Measurements from ENCODE around the gene DAAM1. TPM values are rescaled to one million over a fixed set of nuclear protein-coding genes. Genes with fewer than 3 reads are reported as not detected.

DAAM1 gene
- total RNA-seq, 2 donors from 2014 or later, result 94.0 to 99.4 TPM

GRCh38 chr14:59183150-59183549, 5.3 kb upstream of the DAAM1 start:
- H3K27ac ChIP-seq (ENCODE audit: low read depth, low read length), result no peak overlapping the region
- Mint-ChIP-seq H3K4me1 (peaks cover 21% of the 10 kb centered on the region), H3K36me3 (ENCODE audit: low read depth) (no peaks in the 10 kb centered on the region), H3K9me3 (no peaks in the 10 kb centered on the region), H3K27ac (no peak overlapping the region), H3K4me3 (no peak overlapping the region), H3K27me3 (ENCODE audit: insufficient read depth) (peaks cover 27% of the 10 kb centered on the region)
- H3K9me3 ChIP-seq (ENCODE audit: control insufficient read depth, low read length), result no peaks in the 10 kb centered on the region
- no peaks in the 10 kb centered on the region for H3K36me3 ChIP-seq (ENCODE audit: control insufficient read depth, insufficient read depth, low read length)
- H3K9ac ChIP-seq (ENCODE audit: extremely low read depth, low read length, poor library complexity, severe bottlenecking), result no peak overlapping the region
- no peak overlapping the region for H3K4me3 ChIP-seq (ENCODE audit: low read length)
- DNase-seq, result no peak
- TF ChIP-seq CTCF (conservative IDR thresholded peaks at IDR 0.05), result no peak
- peaks cover 20% of the 10 kb centered on the region for H3K27me3 ChIP-seq (ENCODE audit: control insufficient read depth, insufficient read depth, low read length, poor library complexity, severe bottlenecking)
- peaks cover 18% of the 10 kb centered on the region for H3K4me1 ChIP-seq (ENCODE audit: control insufficient read depth, insufficient read depth, low read length)

- H3K4me3 Mint-ChIP-seq, result no peak overlapping the region
- Histone ChIP-seq H3K4me3 (ENCODE audit: low read length) (peak overlapping the region; percentile 31), H3K27ac (ENCODE audit: low read depth, low read length) (no peak overlapping the region), H3K9ac (ENCODE audit: extremely low read depth, low read length, poor library complexity, severe bottlenecking) (no peak overlapping the region), H3K36me3 (ENCODE audit: control insufficient read depth, insufficient read depth, low read length) (no peaks in the 10 kb centered on the region), H3K27me3 (ENCODE audit: control insufficient read depth, insufficient read depth, low read length, poor library complexity, severe bottlenecking) (peaks cover 20% of the 10 kb centered on the region), H3K9me3 (ENCODE audit: control insufficient read depth, low read length) (no peaks in the 10 kb centered on the region), H3K4me1 (ENCODE audit: control insufficient read depth, insufficient read depth, low read length) (peaks cover 18% of the 10 kb centered on the region)
- H3K36me3 Mint-ChIP-seq (ENCODE audit: low read depth), result no peaks in the 10 kb centered on the region
- 80 to 81% methylated on average over 3 of the region's 3 CpGs for WGBS, 2 experiments (ENCODE audit: insufficient coverage in 1 of 2, insufficient read length in 1 of 2)
- no peak for DNase-seq
- no peaks in the 10 kb centered on the region for H3K9me3 Mint-ChIP-seq
- peaks cover 27% of the 10 kb centered on the region for H3K27me3 Mint-ChIP-seq (ENCODE audit: insufficient read depth)
- H3K27ac Mint-ChIP-seq, result no peak overlapping the region
- TF ChIP-seq CTCF (conservative IDR thresholded peaks at IDR 0.05), result no peak
- peaks cover 21% of the 10 kb centered on the region for H3K4me1 Mint-ChIP-seq
Measured at GRCh38 chr14:59184396-59184795, 4.1 kb upstream of the DAAM1 start.

GRCh38 chr14:59185676-59186075, 2.8 kb upstream of the DAAM1 start:
- H3K4me1 ChIP-seq (ENCODE audit: control insufficient read depth, insufficient read depth, low read length), result peaks cover 18% of the 10 kb centered on the region
- H3K4me1 Mint-ChIP-seq, result peaks cover 32% of the 10 kb centered on the region
- no peaks in the 10 kb centered on the region for H3K36me3 Mint-ChIP-seq (ENCODE audit: low read depth)
- WGBS, 2 experiments (ENCODE audit: insufficient coverage in 1 of 2, insufficient read length in 1 of 2), result 82 to 86% methylated on average over 2 of the region's 2 CpGs
- no peak overlapping the region for H3K4me3 ChIP-seq (ENCODE audit: low read length)
- H3K27ac ChIP-seq (ENCODE audit: low read depth, low read length), result no peak overlapping the region
- H3K9me3 Mint-ChIP-seq, result no peaks in the 10 kb centered on the region
- H3K27me3 ChIP-seq (ENCODE audit: control insufficient read depth, insufficient read depth, low read length, poor library complexity, severe bottlenecking), result peaks cover 20% of the 10 kb centered on the region
- H3K27ac Mint-ChIP-seq, result no peak overlapping the region
- TF ChIP-seq CTCF (conservative IDR thresholded peaks at IDR 0.05), result no peak
- H3K9me3 ChIP-seq (ENCODE audit: control insufficient read depth, low read length), result no peaks in the 10 kb centered on the region
- H3K4me3 Mint-ChIP-seq, result no peak overlapping the region
- peaks cover 24% of the 10 kb centered on the region for H3K27me3 Mint-ChIP-seq (ENCODE audit: insufficient read depth)
- DNase-seq, result no peak
- no peak overlapping the region for H3K9ac ChIP-seq (ENCODE audit: extremely low read depth, low read length, poor library complexity, severe bottlenecking)
- H3K36me3 ChIP-seq (ENCODE audit: control insufficient read depth, insufficient read depth, low read length), result no peaks in the 10 kb centered on the region

All from endodermal cell (in vitro differentiated cells).